Measurements from ENCODE around the gene RHOBTB3. TPM values are rescaled to one million over a fixed set of nuclear protein-coding genes. Genes with fewer than 3 reads are reported as not detected.
"Not testable (repeated sequence)": the region's sequence is repeated elsewhere in the genome, so short reads cannot be mapped to it uniquely, and the experiment has no call there.

Gene RHOBTB3, protein sequence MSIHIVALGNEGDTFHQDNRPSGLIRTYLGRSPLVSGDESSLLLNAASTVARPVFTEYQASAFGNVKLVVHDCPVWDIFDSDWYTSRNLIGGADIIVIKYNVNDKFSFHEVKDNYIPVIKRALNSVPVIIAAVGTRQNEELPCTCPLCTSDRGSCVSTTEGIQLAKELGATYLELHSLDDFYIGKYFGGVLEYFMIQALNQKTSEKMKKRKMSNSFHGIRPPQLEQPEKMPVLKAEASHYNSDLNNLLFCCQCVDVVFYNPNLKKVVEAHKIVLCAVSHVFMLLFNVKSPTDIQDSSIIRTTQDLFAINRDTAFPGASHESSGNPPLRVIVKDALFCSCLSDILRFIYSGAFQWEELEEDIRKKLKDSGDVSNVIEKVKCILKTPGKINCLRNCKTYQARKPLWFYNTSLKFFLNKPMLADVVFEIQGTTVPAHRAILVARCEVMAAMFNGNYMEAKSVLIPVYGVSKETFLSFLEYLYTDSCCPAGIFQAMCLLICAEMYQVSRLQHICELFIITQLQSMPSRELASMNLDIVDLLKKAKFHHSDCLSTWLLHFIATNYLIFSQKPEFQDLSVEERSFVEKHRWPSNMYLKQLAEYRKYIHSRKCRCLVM
- total RNA-seq = 23.3 TPM

DNA sequence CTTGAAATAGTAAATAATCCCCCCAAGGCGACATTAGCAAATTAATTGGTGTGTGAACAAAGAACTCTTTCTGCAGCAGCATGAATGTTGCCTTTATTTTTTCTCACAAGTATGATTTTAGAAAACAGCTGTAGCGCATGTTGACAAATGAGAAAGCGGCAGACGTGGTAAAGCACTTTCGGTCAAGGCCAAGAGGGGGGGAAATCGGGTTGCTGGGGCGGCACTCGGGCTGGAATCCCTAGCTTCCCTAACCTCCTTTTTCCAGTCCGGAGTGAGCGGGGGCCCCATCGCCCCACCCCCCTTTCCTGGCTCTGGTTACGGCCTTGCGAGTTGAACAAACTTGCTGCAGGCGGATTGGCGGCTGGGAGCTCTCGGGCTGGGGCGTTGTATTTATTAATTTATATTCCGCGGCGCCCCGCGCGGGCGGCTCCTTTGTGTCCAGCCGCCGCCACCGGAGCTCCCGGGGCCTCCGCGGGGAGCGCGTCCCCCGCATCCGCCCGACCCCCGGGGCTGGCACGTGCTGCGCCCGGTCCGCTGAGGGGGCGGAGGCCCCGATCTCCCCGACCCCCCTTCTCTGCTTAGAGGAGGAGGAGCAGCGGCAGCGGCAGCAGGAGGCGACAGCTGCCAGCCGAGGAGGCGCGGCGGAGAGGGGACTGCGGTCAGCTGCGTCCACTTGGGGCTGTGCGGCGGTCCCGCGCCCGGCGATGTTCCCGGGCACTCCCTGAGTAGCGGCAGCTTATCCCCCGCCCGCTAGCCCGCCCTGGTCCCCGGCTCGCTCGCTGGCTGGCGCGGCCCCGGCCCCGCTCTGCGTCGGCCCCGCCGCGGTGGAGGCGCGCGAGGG, at the start of gene RHOBTB3:
TSS of gene RHOBTB3 (plus strand) at position 607 of the 841 bp plus-strand sequence. CDS start 347 bp downstream, outside the sequence.
- Histone ChIP-seq H3K27me3 (ENCODE audit: insufficient read depth, low read length) (peaks cover 13% of the 10 kb centered on the region), H3K4me3 (ENCODE audit: low read length) (peak within 1 kb of the TSS; percentile 49), H3K4me1 (ENCODE audit: insufficient read depth, low read length) (peaks cover 6% of the 10 kb centered on the region), H3K9me3 (ENCODE audit: low read depth, low read length) (no peaks in the 10 kb centered on the region)

DNA sequence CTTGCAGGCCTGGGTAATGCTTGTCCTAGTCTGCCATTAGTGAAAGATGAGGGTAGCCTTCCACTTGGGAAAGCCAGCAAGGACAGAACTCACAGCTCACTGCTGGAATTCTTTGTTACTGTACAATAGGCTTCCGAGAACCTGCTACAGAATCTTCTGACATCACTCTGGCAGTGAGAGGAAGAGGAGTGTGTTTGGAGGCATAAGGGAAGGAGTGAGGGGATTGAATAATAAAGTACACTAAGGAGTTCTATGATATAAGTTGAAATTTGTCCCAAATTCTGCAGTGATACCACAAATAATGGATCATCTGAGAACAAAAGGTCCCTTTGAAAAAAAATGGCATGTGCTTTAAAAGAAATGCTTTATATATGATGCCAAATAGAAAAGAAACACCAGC, 48.2 kb upstream of the RHOBTB3 start, which contains the start of gene SPATA9:
TSS of gene SPATA9 (minus strand) at position 101 of the 400 bp plus-strand sequence. CDS start 137 bp downstream, outside the sequence.
- H3K4me3 ChIP-seq (ENCODE audit: low read length) = no peak within 1 kb of the TSS
- H3K9me3 ChIP-seq (ENCODE audit: low read depth, low read length) = no peaks in the 10 kb centered on the region
- H3K4me1 ChIP-seq (ENCODE audit: insufficient read depth, low read length) = no peaks in the 10 kb centered on the region
- H3K27me3 ChIP-seq (ENCODE audit: insufficient read depth, low read length) = peaks cover 4% of the 10 kb centered on the region

DNA sequence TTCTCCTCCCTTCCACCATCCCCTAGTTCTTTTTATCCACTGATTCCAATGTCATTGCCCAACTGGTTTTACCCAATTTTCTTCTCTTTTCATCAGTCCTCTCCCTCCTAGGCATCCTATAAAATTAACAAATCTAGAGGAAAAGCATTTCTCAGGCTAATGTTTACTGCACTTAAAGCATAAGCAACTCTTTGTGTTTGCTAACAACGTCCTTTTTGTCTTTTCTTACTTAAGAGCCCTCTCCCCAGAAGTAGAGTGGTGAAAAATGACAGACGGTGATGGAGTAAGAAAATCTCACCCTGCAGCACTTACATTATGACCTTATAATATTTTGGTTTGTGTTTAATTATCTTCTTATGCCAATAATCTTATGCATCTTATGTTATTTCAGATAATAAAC, 46.8 kb upstream of the RHOBTB3 start:
- no peak overlapping the region for H3K4me3 ChIP-seq (ENCODE audit: low read length)
- no peaks in the 10 kb centered on the region for H3K4me1 ChIP-seq (ENCODE audit: insufficient read depth, low read length)
- H3K27me3 ChIP-seq (ENCODE audit: insufficient read depth, low read length) = peaks cover under 1% of the 10 kb centered on the region
- H3K9me3 ChIP-seq (ENCODE audit: low read depth, low read length) = no peaks in the 10 kb centered on the region

DNA sequence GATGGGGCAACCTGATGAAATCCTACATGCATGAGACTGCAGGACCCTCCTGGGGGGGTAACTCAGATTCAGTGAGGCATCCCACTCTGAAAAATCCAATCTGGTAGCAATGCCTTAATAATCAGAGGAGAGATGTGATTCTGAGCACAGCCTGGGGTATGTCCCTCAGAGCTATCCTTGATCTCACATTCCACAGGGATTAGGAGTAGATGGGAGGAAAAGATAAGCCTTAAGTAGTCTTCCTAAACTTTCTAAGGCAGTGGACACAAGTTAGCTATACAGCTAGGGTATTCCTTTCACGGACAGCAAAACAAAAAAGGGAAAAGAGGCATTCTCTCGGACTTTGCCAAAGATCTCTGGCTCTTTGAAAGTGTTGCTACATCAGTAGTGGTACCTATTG, 44.5 kb upstream of the RHOBTB3 start:
- H3K4me1 ChIP-seq (ENCODE audit: insufficient read depth, low read length) = no peaks in the 10 kb centered on the region
- no peak overlapping the region for H3K4me3 ChIP-seq (ENCODE audit: low read length)
- H3K9me3 ChIP-seq (ENCODE audit: low read depth, low read length) = no peaks in the 10 kb centered on the region
- H3K27me3 ChIP-seq (ENCODE audit: insufficient read depth, low read length) = no peaks in the 10 kb centered on the region

DNA sequence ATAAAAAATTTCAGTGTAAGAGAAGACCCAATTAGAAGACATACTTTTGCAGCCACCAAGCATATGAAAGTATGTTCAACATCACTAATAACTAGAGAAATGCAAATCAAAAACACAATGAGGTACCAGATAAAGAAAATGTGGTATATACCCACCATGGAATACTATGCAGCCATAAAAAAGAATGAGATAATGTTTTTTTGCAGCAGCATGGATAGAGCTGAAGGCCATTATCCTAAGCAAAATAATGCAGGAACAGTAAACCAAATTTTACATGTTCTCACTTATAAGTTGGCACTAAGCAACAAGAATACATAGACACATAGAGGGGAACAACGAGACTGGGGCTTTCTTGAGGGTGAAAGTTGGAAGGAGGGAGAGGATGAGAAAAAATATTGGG, 41.5 kb upstream of the RHOBTB3 start:
- H3K9me3 ChIP-seq (ENCODE audit: low read depth, low read length) = no peaks in the 10 kb centered on the region
- no peaks in the 10 kb centered on the region for H3K4me1 ChIP-seq (ENCODE audit: insufficient read depth, low read length)
- H3K4me3 ChIP-seq (ENCODE audit: low read length) = no peak overlapping the region
- no peaks in the 10 kb centered on the region for H3K27me3 ChIP-seq (ENCODE audit: insufficient read depth, low read length)

DNA sequence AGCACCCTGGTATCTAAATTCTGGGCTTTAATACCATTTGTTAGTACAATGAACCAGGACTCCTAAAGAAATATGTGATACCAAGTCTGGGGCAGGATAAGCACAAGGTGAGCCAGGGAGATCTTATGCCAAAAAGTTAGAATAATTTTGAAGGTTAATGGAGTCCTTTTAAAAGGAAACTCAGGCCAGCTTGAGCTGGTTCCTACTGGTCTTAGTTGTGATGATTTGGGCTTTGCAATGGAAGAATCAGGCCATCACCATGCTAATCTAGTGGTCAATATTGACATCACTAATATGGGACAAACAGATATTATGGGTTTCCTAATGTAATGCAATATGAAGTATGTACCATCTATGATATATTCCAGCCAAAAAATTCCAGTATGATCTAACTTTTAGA, 40.8 kb upstream of the RHOBTB3 start:
- H3K4me3 ChIP-seq (ENCODE audit: low read length) = no peak overlapping the region
- no peaks in the 10 kb centered on the region for H3K4me1 ChIP-seq (ENCODE audit: insufficient read depth, low read length)
- no peaks in the 10 kb centered on the region for H3K27me3 ChIP-seq (ENCODE audit: insufficient read depth, low read length)
- H3K9me3 ChIP-seq (ENCODE audit: low read depth, low read length) = no peaks in the 10 kb centered on the region

DNA sequence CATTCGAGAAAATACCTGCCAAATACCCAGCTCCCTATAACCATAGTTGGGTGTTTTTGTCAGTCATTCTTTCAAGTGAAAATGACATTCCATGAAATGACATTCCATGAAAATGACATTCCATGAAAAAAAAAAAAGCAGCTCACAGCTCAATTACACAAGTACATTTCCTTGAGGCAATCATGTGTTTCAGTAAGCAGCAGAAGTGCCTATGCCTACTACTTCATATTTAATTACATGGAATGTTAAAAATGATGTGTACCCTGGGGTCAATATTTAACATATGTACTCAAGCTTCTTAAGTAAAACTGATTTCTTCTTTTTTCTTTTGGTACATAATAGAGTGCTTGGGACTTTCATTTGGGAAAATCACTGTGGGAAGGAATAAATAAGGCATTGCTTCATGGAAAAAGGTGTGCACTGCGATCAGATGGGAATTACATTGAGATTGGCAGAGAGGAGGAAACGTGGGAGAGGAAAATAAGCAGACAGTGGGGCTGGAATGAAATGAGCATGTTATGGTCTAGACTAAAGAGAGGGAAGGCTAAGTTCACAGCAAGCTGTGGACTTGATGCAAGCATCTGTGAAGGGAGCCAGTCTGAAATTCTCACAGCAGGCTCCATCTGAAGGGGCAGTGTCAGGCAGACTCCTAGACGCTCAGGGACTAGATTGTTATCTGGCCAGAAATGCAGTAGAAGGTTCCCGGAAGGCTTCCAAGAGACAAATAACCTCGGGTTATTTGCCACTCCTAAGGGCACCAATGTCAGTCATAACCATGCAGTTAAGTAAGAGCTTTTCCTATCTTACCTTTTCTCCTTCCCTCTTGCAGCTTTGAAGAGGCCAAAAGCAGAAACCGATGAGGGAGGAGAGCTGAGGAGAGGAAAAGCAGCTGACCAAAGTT, 33.1 kb upstream of the RHOBTB3 start:
- Histone ChIP-seq H3K9me3 (ENCODE audit: low read depth, low read length) (no peaks in the 10 kb centered on the region), H3K4me3 (ENCODE audit: low read length) (no peak overlapping the region)

DNA sequence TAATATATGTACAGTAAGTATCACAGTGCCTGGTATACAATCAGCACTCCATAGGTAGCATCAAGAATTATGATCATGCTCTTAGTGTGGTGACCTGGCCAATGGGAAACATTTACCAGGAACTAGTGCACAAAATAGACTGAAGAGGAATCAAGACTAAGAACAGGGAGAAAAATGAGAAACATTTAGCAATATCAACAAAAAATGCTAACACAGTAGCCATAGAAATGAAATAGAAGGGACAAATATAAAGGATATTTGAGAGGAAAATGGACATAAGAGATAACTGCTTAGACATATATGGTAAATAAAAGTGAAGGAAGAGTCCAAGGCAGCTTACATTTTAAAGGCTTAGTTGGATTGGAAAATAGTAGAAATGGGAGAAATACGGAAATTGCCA, 31.8 kb upstream of the RHOBTB3 start:
- no peaks in the 10 kb centered on the region for H3K4me1 ChIP-seq (ENCODE audit: insufficient read depth, low read length)
- no peaks in the 10 kb centered on the region for H3K27me3 ChIP-seq (ENCODE audit: insufficient read depth, low read length)
- no peak overlapping the region for H3K4me3 ChIP-seq (ENCODE audit: low read length)
- no peaks in the 10 kb centered on the region for H3K9me3 ChIP-seq (ENCODE audit: low read depth, low read length)

More for the DNA sequence above, 33.1 kb upstream of the RHOBTB3 start:
- Histone ChIP-seq H3K27me3 (ENCODE audit: insufficient read depth, low read length) (no peaks in the 10 kb centered on the region), H3K4me1 (ENCODE audit: insufficient read depth, low read length) (no peaks in the 10 kb centered on the region)

DNA sequence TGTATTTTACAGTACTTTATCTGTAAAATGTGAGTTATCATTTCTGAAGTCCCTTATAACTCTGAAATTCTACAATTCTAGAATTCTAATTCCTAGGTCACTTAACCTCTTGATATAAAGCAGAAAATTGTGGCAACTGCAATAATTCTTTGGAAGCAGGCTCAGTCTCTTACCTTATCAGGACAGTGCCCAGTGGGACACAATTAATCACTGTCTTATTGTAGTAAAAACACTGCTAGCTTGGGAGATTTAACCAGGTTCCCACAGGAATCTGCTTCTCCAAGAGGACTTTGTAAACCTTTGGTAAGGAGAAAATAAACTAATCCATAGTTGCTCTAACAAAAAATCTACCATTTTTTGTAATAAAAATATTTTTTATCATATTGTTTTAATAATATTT, 30.1 kb upstream of the RHOBTB3 start:
- Histone ChIP-seq H3K9me3 (ENCODE audit: low read depth, low read length) (no peaks in the 10 kb centered on the region), H3K4me3 (ENCODE audit: low read length) (no peak overlapping the region), H3K27me3 (ENCODE audit: insufficient read depth, low read length) (no peaks in the 10 kb centered on the region)

DNA sequence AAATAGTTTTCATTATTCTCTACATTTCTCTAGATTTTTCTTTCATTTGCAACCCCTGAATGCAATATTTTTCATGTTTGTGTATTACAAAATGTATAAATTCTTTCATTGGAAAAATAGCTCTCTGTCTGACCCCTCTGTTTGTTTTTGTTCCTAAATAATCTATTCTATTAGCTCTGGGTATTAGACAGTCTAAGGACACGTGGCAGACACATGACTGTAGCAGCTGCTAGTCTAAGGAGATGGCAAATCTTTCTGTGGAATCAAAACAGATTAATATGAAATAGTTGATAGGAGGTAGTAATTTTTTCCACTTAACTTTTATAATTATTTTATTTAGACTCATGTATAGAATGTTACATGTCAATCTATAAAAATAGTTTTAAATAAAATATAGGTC, 27.0 kb upstream of the RHOBTB3 start:
- Histone ChIP-seq H3K4me3 (ENCODE audit: low read length) (no peak overlapping the region), H3K27me3 (ENCODE audit: insufficient read depth, low read length) (no peaks in the 10 kb centered on the region), H3K9me3 (ENCODE audit: low read depth, low read length) (no peaks in the 10 kb centered on the region), H3K4me1 (ENCODE audit: insufficient read depth, low read length) (no peaks in the 10 kb centered on the region)

More for the DNA sequence above, 30.1 kb upstream of the RHOBTB3 start:
- no peaks in the 10 kb centered on the region for H3K4me1 ChIP-seq (ENCODE audit: insufficient read depth, low read length)

DNA sequence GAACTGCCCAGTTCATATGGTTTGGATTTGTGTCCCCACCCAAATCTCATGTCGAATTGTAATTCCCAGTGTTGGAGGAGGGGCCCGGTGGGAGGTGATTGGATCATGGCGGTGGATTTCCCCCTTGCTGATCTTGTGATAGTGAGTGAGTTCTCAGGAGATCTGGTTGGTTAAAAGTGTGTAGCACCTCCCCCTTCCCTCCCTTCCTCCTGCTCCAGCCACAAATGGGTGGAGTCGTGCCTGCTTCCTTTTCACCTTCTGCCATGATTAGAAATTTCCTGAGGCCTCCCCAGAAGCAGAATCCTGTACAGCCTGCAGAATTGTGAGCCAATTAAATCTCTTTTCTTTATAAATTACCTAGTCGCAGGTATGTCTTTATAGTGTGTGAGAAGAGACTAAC, 24.9 kb upstream of the RHOBTB3 start:
- H3K4me3 ChIP-seq (ENCODE audit: low read length); H3K27me3 ChIP-seq (ENCODE audit: insufficient read depth, low read length); H3K9me3 ChIP-seq (ENCODE audit: low read depth, low read length); H3K4me1 ChIP-seq (ENCODE audit: insufficient read depth, low read length): not testable (repeated sequence)

DNA sequence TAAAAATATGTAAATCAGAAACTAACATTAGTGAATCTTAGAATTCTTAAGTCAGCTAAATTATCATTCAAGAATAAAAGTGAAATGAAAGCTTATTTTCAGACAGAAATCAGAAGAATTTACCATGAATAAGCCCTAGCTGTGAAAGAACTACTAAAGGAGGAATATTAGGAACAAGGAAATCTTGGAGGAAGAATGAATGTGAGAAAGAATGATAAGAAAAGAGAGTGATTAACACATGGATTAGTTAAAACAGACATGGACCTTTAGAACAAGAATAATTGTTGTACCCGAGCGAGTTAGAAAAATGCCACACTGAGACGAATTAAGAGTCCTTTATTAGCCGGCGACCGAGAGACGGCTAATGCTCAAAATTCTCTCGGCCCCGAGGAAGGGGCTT, 24.1 kb upstream of the RHOBTB3 start:
- Histone ChIP-seq H3K27me3 (ENCODE audit: insufficient read depth, low read length) (no peaks in the 10 kb centered on the region), H3K4me3 (ENCODE audit: low read length) (no peak overlapping the region), H3K9me3 (ENCODE audit: low read depth, low read length) (no peaks in the 10 kb centered on the region), H3K4me1 (ENCODE audit: insufficient read depth, low read length) (no peaks in the 10 kb centered on the region)

DNA sequence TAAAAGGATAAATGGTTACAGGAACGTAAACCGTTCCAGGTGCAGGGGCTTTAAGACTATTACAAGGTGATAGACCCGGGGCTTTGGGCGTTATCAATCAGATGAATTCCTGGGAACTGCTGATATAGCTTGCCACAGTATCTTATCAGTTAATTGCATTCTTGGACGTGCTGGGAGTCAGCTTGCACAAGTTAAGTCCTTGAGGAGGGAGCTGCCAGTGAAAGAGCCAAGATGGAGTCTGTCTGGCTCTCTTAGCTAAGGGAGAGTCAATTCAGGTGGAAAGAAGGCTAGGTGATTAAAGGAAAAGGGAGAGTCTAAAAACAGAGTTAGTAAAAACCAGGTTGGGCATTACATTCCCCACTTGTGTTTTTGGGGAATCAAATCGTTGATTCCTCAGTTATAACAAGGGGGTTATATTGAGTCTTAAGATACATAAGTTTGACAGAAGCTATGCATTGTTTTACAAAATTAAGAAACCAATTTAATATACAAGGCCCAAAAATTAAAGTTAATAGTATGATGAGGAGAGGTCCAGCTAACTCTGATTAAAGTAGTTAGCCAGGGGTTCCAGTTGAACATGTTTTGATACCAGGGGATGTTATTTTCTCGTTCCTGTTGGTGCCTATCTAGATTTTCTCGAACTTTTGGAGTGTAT, 23.5 kb upstream of the RHOBTB3 start:
- not testable (repeated sequence) for H3K4me3 ChIP-seq (ENCODE audit: low read length); H3K4me1 ChIP-seq (ENCODE audit: insufficient read depth, low read length); H3K9me3 ChIP-seq (ENCODE audit: low read depth, low read length); H3K27me3 ChIP-seq (ENCODE audit: insufficient read depth, low read length)

DNA sequence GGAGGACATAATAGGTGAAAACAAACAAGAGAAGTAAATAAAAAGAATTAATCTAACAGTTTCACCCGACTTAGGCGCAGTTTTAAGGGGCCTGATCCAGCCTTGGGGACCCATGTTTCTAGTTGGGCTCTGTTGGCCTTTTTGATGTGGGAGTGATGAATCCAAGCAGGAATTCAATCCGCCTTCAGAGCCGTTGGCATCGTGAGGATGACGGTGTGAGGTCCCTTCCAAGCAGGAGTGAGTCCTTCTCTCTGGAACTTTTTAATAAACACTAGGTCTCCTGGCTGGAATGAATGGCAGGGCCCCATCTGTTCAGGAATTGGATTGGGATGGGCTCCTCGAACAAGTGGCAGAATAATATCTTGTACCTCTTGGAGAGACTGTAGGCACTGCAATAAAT, 22.3 kb upstream of the RHOBTB3 start:
- H3K27me3 ChIP-seq (ENCODE audit: insufficient read depth, low read length) = no peaks in the 10 kb centered on the region
- H3K4me3 ChIP-seq (ENCODE audit: low read length) = no peak overlapping the region
- no peaks in the 10 kb centered on the region for H3K4me1 ChIP-seq (ENCODE audit: insufficient read depth, low read length)
- H3K9me3 ChIP-seq (ENCODE audit: low read depth, low read length) = no peaks in the 10 kb centered on the region

Data from mononuclear cell (primary cell).